Progenitor cell of endocrine pancreas (in vitro differentiated cells): ENCODE results near the gene APBB1IP. TPM values are rescaled to one million over a fixed set of nuclear protein-coding genes. Genes with fewer than 3 reads are reported as not detected.
"Not testable (repeated sequence)": the region's sequence is repeated elsewhere in the genome, so short reads cannot be mapped to it uniquely, and the experiment has no call there.

Source experiments
- DNase-seq: peaks from one replicate; pipeline ENCODE4 v3.0.0; 2021; ENCODE audit warnings: low spot score; ENCODE audit not compliant: unreplicated experiment
- H3K27ac Mint-ChIP-seq: 2 replicates; pipeline ENCODE4 v1.8.0; 2021; ENCODE audit warnings: mild to moderate bottlenecking, moderate library complexity, mixed read lengths
- H3K27me3 Mint-ChIP-seq: 2 replicates; pipeline ENCODE4 v1.8.0; 2021; ENCODE audit warnings: mixed read lengths
- H3K36me3 Mint-ChIP-seq: 2 replicates; pipeline ENCODE4 v1.8.0; 2022; ENCODE audit warnings: mixed read lengths; ENCODE audit not compliant: insufficient read depth
- H3K4me1 Mint-ChIP-seq: 2 replicates; pipeline ENCODE4 v1.8.0; 2021; ENCODE audit warnings: low read depth, mixed read lengths
- H3K4me3 Mint-ChIP-seq: 2 replicates; pipeline ENCODE4 v1.8.0; 2021; ENCODE audit warnings: low read depth, mild to moderate bottlenecking, moderate library complexity, mixed read lengths
- H3K9me3 Mint-ChIP-seq: 2 replicates; pipeline ENCODE4 v1.8.0; 2021; ENCODE audit warnings: low read depth, mixed read lengths
- total RNA-seq: library from RNA; stranded (reverse); gene quantifications from 2 replicates; pipeline ENCODE4 v1.2.1, GENCODE V29; 2021
- TF ChIP-seq, protein P1 (sequence below): fragments of 200-600 bp; sonication (generic); IDR thresholded peaks from one replicate; pipeline ENCODE4 v1.5.0; 2021; ENCODE audit warnings: antibody characterized with exemption, mild to moderate bottlenecking; ENCODE audit not compliant: unreplicated experiment

Gene APBB1IP
- total RNA-seq, 1 donor from 2014 or later: 0.38 TPM

DNA sequence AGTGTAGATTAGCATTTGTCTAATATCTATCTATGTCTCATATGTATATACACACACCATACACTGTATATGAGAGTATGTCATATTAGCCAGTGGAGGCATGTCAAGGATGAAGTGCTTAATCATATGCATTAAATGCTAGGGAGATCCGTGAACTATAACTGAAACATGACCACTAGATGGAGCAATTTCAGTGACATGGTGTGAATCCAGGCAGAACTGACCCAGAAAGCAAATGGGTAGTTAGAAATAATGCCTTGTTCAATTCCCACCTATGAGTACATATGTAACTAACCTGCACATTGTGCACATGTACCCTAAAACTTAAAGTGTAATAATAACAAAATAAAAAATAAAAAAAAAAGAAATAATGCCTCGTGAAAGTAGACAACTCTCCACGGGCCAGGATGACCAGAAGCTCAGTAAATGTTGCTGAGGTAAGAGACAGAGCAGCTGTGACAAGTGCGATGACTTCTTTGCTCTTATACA lies 168.3 kb downstream of the APBB1IP start:
- not testable (repeated sequence) for DNase-seq, H3K27me3 Mint-ChIP-seq, H3K27ac Mint-ChIP-seq, H3K9me3 Mint-ChIP-seq, H3K36me3 Mint-ChIP-seq, H3K4me3 Mint-ChIP-seq, H3K4me1 Mint-ChIP-seq
- TF ChIP-seq, protein P1, sequence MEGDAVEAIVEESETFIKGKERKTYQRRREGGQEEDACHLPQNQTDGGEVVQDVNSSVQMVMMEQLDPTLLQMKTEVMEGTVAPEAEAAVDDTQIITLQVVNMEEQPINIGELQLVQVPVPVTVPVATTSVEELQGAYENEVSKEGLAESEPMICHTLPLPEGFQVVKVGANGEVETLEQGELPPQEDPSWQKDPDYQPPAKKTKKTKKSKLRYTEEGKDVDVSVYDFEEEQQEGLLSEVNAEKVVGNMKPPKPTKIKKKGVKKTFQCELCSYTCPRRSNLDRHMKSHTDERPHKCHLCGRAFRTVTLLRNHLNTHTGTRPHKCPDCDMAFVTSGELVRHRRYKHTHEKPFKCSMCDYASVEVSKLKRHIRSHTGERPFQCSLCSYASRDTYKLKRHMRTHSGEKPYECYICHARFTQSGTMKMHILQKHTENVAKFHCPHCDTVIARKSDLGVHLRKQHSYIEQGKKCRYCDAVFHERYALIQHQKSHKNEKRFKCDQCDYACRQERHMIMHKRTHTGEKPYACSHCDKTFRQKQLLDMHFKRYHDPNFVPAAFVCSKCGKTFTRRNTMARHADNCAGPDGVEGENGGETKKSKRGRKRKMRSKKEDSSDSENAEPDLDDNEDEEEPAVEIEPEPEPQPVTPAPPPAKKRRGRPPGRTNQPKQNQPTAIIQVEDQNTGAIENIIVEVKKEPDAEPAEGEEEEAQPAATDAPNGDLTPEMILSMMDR: peak; percentile 66

DNA sequence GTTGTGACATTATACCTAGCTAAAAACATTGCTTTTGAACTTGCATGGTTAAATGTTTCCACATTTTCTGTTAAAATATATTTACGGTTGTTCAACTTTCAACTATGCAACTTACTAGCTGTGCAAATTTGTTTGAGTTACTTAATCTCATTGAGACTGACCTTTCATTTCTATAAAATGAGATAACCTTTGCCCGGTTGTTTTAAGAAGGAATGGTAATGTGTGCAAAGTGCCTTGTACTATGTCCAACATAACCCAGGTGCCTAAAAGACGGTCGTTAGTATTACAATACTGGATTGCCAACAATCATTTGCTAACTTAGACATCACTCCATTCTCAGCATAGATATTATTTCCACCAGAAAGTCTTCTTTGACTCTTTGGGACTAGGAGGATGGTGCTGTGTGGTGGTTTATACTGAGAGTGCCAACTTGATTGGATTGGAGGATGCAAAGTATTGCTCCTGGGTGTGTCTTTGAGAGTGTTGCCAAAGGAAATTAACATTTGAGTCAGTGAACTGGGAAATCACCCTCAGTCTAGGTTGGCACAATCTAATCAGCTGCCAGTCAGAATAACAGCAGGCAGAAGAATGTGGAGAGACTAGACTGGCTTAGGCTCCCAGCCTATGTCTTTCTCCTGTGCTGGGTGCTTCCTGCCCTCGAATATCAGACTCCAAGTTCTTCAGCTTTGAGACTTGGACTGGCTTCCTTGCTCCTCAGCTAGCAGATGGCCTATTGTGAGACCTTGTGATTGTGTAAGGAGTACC lies 174.2 kb downstream of the APBB1IP start:
- no peak for DNase-seq
- Mint-ChIP-seq H3K27me3 (peaks cover 10% of the 10 kb centered on the region), H3K27ac (no peak overlapping the region), H3K4me3 (no peak overlapping the region), H3K4me1 (peaks cover 4% of the 10 kb centered on the region), H3K9me3 (no peaks in the 10 kb centered on the region), H3K36me3 (no peaks in the 10 kb centered on the region)
- TF ChIP-seq, protein P1: no peak

Other genes starting within 250 kb of the APBB1IP start
- gene GAD2, start 221.6 kb upstream of the APBB1IP start, total RNA-seq: 5.9 and 6.5 TPM in 2 replicates